Activated CD4-positive, alpha-beta memory T cell treated with anti-CD3 and anti-CD28 coated beads for 36 hours (primary cell): ENCODE measurements around the gene PLCL1. TPM values are rescaled to one million over a fixed set of nuclear protein-coding genes. Genes with fewer than 3 reads are reported as not detected.
"Not testable (repeated sequence)": the region's sequence is repeated elsewhere in the genome, so short reads cannot be mapped to it uniquely, and the experiment has no call there.

Experiments
- CTCF ChIA-PET: fragments of 350-600 bp; sonication (Branson Sonifier 250); formaldehyde crosslinking; loops from one replicate; lab custom pipeline; 2021; ENCODE audit warnings: antibody characterized with exemption, inconsistent platforms; lab: Charles Lee
- POLR2A ChIA-PET: fragments of 350-600 bp; sonication (Branson Sonifier 250); formaldehyde crosslinking; loops from one replicate; lab custom pipeline; 2021; ENCODE audit warnings: antibody characterized with exemption; lab: Charles Lee
- DNase-seq: peaks from one replicate; pipeline ENCODE4 v3.0.0-alpha.2; 2020
- H3K27ac Mint-ChIP-seq: one replicate; pipeline ENCODE4 v1.8.0; 2021; ENCODE audit warnings: mixed read lengths
- H3K27me3 Mint-ChIP-seq: one replicate; pipeline ENCODE4 v1.8.0; 2021; ENCODE audit warnings: mixed read lengths
- H3K36me3 Mint-ChIP-seq: one replicate; pipeline ENCODE4 v1.8.0; 2021; ENCODE audit warnings: mixed read lengths
- H3K4me1 Mint-ChIP-seq: one replicate; pipeline ENCODE4 v1.8.0; 2021; ENCODE audit warnings: low read depth, mixed read lengths
- H3K4me3 Mint-ChIP-seq: one replicate; pipeline ENCODE4 v1.8.0; 2021; ENCODE audit warnings: mild to moderate bottlenecking, mixed read lengths
- H3K9me3 Mint-ChIP-seq: one replicate; pipeline ENCODE4 v1.8.0; 2021; ENCODE audit warnings: mixed read lengths
- intact Hi-C: fragments of 100-400 bp; cut with micrococcal nuclease; formaldehyde crosslinking; loops from one replicate; pipeline ENCODE4 v1.15.1; 2023
- total RNA-seq, 2 experiments: library from RNA; stranded (reverse); gene quantifications; one replicate each; pipeline ENCODE4 v1.2.3, GENCODE V29; 2021

The PLCL1 gene
- total RNA-seq, 2 experiments from 2014 or later, result 1.7 to 1.9 TPM

- H3K4me1 Mint-ChIP-seq, result peaks cover 28% of the 10 kb centered on the region
- H3K9me3 Mint-ChIP-seq, result no peaks in the 10 kb centered on the region
- H3K4me3 Mint-ChIP-seq, result no peak overlapping the region
- no peak overlapping the region for H3K27ac Mint-ChIP-seq
- intact Hi-C loops, result no loop called here
- CTCF ChIA-PET, result interaction anchor here (0.7 to 2.9 kb wide), 20 partner anchors 9 to 484 kb away, joined by 3 to 26 read pairs (median 4); partner anchors contain the start of gene PLCL1
- DNase-seq, result no peak
- POLR2A ChIA-PET, result no interaction called here
- H3K27me3 Mint-ChIP-seq, result no peaks in the 10 kb centered on the region
- H3K36me3 Mint-ChIP-seq, result no peaks in the 10 kb centered on the region
Measured at GRCh38 chr2:197813093-197813787, 8.8 kb downstream of the PLCL1 start.

GRCh38 chr2:197814526-197814925 is 10.1 kb downstream of the PLCL1 start:
- Mint-ChIP-seq H3K9me3 (no peaks in the 10 kb centered on the region), H3K27me3 (no peaks in the 10 kb centered on the region), H3K4me3 (peak overlapping the region; percentile 11), H3K36me3 (no peaks in the 10 kb centered on the region), H3K27ac (no peak overlapping the region), H3K4me1 (peaks cover 21% of the 10 kb centered on the region)
- intact Hi-C loops, result no loop called here
- ChIA-PET CTCF (interaction anchor here (1.7 to 2.9 kb wide), 3 partner anchors 10 to 28 kb away, joined by 12 to 26 read pairs (median 21); no protein-coding TSS in a partner anchor), POLR2A (no interaction called here)
- DNase-seq, result no peak

- ChIA-PET CTCF (no interaction called here), POLR2A (no interaction called here)
- H3K27me3 Mint-ChIP-seq, result no peaks in the 10 kb centered on the region
- no peak overlapping the region for H3K27ac Mint-ChIP-seq
- H3K9me3 Mint-ChIP-seq, result no peaks in the 10 kb centered on the region
- intact Hi-C loops, result no loop called here
- H3K36me3 Mint-ChIP-seq, result no peaks in the 10 kb centered on the region
- H3K4me1 Mint-ChIP-seq, result peaks cover 4% of the 10 kb centered on the region
- H3K4me3 Mint-ChIP-seq, result no peak overlapping the region
- no peak for DNase-seq
Measured at GRCh38 chr2:197821550-197822289, 17.3 kb downstream of the PLCL1 start.

GRCh38 chr2:197822333-197822732 is 17.9 kb downstream of the PLCL1 start:
- intact Hi-C loops, result no loop called here
- H3K27me3 Mint-ChIP-seq, result no peaks in the 10 kb centered on the region
- no peak overlapping the region for H3K27ac Mint-ChIP-seq
- H3K36me3 Mint-ChIP-seq, result no peaks in the 10 kb centered on the region
- ChIA-PET POLR2A (no interaction called here), CTCF (no interaction called here)
- no peaks in the 10 kb centered on the region for H3K9me3 Mint-ChIP-seq
- H3K4me1 Mint-ChIP-seq, result peaks cover 4% of the 10 kb centered on the region
- no peak overlapping the region for H3K4me3 Mint-ChIP-seq
- no peak for DNase-seq

GRCh38 chr2:197827618-197828017 is 23.2 kb downstream of the PLCL1 start:
- CTCF ChIA-PET, result no interaction called here
- no peaks in the 10 kb centered on the region for H3K4me1 Mint-ChIP-seq
- no peaks in the 10 kb centered on the region for H3K27me3 Mint-ChIP-seq
- POLR2A ChIA-PET, result no interaction called here
- peaks cover 8% of the 10 kb centered on the region for H3K9me3 Mint-ChIP-seq
- H3K4me3 Mint-ChIP-seq, result no peak overlapping the region
- intact Hi-C loops, result no loop called here
- no peak overlapping the region for H3K27ac Mint-ChIP-seq
- H3K36me3 Mint-ChIP-seq, result no peaks in the 10 kb centered on the region
- no peak for DNase-seq

- ChIA-PET CTCF (interaction anchor here (0.9 kb wide), 1 partner anchor 20 kb away, joined by 3 read pairs; no protein-coding TSS in a partner anchor), POLR2A (interaction anchor here (1.1 kb wide), 1 partner anchor 9 kb away, joined by 3 read pairs; no protein-coding TSS in a partner anchor)
- intact Hi-C loops, result no loop called here
- no peak overlapping the region for H3K4me3 Mint-ChIP-seq
- H3K27ac Mint-ChIP-seq, result no peak overlapping the region
- H3K36me3 Mint-ChIP-seq, result no peaks in the 10 kb centered on the region
- H3K9me3 Mint-ChIP-seq, result peaks cover 11% of the 10 kb centered on the region
- no peak for DNase-seq
- no peaks in the 10 kb centered on the region for H3K27me3 Mint-ChIP-seq
- no peaks in the 10 kb centered on the region for H3K4me1 Mint-ChIP-seq
Measured at GRCh38 chr2:197828464-197829135, 24.2 kb downstream of the PLCL1 start.

- Mint-ChIP-seq H3K4me1 (peaks cover 28% of the 10 kb centered on the region), H3K9me3 (peaks cover 23% of the 10 kb centered on the region)
- CTCF ChIA-PET, H3K27me3 Mint-ChIP-seq, POLR2A ChIA-PET, DNase-seq, H3K27ac Mint-ChIP-seq, H3K36me3 Mint-ChIP-seq, H3K4me3 Mint-ChIP-seq: not testable (repeated sequence)
- intact Hi-C loops, result loop anchor here (5.0 kb wide), 1 partner anchor 127 kb away; the partner anchor contains the start of gene MARS2
Measured at GRCh38 chr2:197834771-197835170, 30.4 kb downstream of the PLCL1 start.

GRCh38 chr2:197835293-197835692 is 30.9 kb downstream of the PLCL1 start:
- H3K27ac Mint-ChIP-seq, result no peak overlapping the region
- H3K27me3 Mint-ChIP-seq, result no peaks in the 10 kb centered on the region
- no peaks in the 10 kb centered on the region for H3K36me3 Mint-ChIP-seq
- H3K9me3 Mint-ChIP-seq, result peaks cover 23% of the 10 kb centered on the region
- POLR2A ChIA-PET, result no interaction called here
- intact Hi-C loops, result loop anchor here (5.0 kb wide), 1 partner anchor 128 kb away; the partner anchor contains the start of gene MARS2
- no peak for DNase-seq
- peaks cover 30% of the 10 kb centered on the region for H3K4me1 Mint-ChIP-seq
- H3K4me3 Mint-ChIP-seq, result no peak overlapping the region
- CTCF ChIA-PET, result no interaction called here

GRCh38 chr2:197838036-197838435 is 33.6 kb downstream of the PLCL1 start:
- POLR2A ChIA-PET, result interaction anchor here (0.6 to 1.9 kb wide), 5 partner anchors 9 to 51 kb away, joined by 3 to 10 read pairs (median 3); no protein-coding TSS in a partner anchor
- intact Hi-C loops, result loop anchor here (1.0 to 5.0 kb wide), 9 partner anchors 9 to 206 kb away; partner anchors contain the start of genes MARS2 and PLCL1
- Mint-ChIP-seq H3K9me3 (peaks cover 15% of the 10 kb centered on the region), H3K36me3 (no peaks in the 10 kb centered on the region), H3K4me3 (peak overlapping the region; percentile 52), H3K27ac (peak overlapping the region; percentile 71), H3K27me3 (no peaks in the 10 kb centered on the region), H3K4me1 (peaks cover 46% of the 10 kb centered on the region)
- CTCF ChIA-PET, result interaction anchor here (0.7 to 3.0 kb wide), 14 partner anchors 9 to 290 kb away, joined by 3 to 26 read pairs (median 4); partner anchors contain the start of gene PLCL1
- DNase-seq, result peak; percentile 41

- intact Hi-C loops, result loop anchor here (1.0 to 5.0 kb wide), 9 partner anchors 9 to 206 kb away; partner anchors contain the start of genes MARS2 and PLCL1
- ChIA-PET POLR2A (interaction anchor here (0.7 to 1.9 kb wide), 4 partner anchors 9 to 50 kb away, joined by 3 to 10 read pairs (median 4); no protein-coding TSS in a partner anchor), CTCF (interaction anchor here (0.8 to 3.0 kb wide), 11 partner anchors 8 to 289 kb away, joined by 3 to 26 read pairs (median 4); partner anchors contain the start of gene PLCL1)
- Mint-ChIP-seq H3K9me3 (peaks cover 12% of the 10 kb centered on the region), H3K27ac (peak overlapping the region; percentile 71), H3K27me3 (no peaks in the 10 kb centered on the region), H3K4me3 (peak overlapping the region; percentile 52), H3K4me1 (peaks cover 46% of the 10 kb centered on the region), H3K36me3 (no peaks in the 10 kb centered on the region)
- DNase-seq, result no peak
Measured at GRCh38 chr2:197838579-197838978, 34.2 kb downstream of the PLCL1 start.

- Mint-ChIP-seq H3K4me1 (peaks cover 46% of the 10 kb centered on the region), H3K27ac (no peak overlapping the region), H3K27me3 (no peaks in the 10 kb centered on the region), H3K4me3 (no peak overlapping the region), H3K9me3 (peaks cover 5% of the 10 kb centered on the region), H3K36me3 (no peaks in the 10 kb centered on the region)
- DNase-seq, result no peak
- CTCF ChIA-PET, result interaction anchor here (1.2 to 3.0 kb wide), 3 partner anchors 25 to 35 kb away, joined by 3 to 26 read pairs (median 9); partner anchors contain the start of gene PLCL1
- intact Hi-C loops, result loop anchor here (2.0 to 5.0 kb wide), 3 partner anchors 21 to 132 kb away; partner anchors contain the start of gene MARS2
- POLR2A ChIA-PET, result interaction anchor here (1.9 kb wide), 1 partner anchor 49 kb away, joined by 10 read pairs; no protein-coding TSS in a partner anchor
Measured at GRCh38 chr2:197839327-197839726, 34.9 kb downstream of the PLCL1 start.
